Gastroesophageal sphincter (tissue), 4 donors: ENCODE results near the gene RTN4RL1. TPM values are rescaled to one million over a fixed set of nuclear protein-coding genes. Genes with fewer than 3 reads are reported as not detected.

ENCODE experiments used
- small RNA-seq, 4 donors: library from RNA; depleted of rRNA; stranded (forward); fragments of <200 nt; gene quantifications; one replicate each; pipeline ENCODE3, GENCODE V24; 2016
- total RNA-seq, 4 donors: library from RNA; depleted of rRNA; stranded (reverse); fragments of >200 nt; gene quantifications; one replicate each; pipeline ENCODE4 v1.1.0, GENCODE V29; 2016

The RTN4RL1 gene
- total RNA-seq, 4 donors from 2014 or later: 0.58 to 0.81 (median 0.72) TPM; not detected in 1

Small RNA genes lying within 50 kb of the gene (small RNA-seq; reads per million reads assigned to genes)
- gene AC090617.9 (0 reads per million in 4 donors), gene MIR132 (7.5 to 28.1 (median 12.9) reads per million in 4 donors), gene MIR212 (3.5 to 8.3 (median 3.9) reads per million in 4 donors), gene OVCA2 (0 reads per million in 4 donors)

Other genes with a start within 250 kb of the RTN4RL1 start
- 10 to 100 TPM in 2 of 4 donors, 1 to 10 TPM in 2; 8.1 to 14.0 (median 11.0) TPM for gene SMYD4, start 195.4 kb downstream of the RTN4RL1 start, total RNA-seq
- 10 to 100 TPM; 22.0 to 33.0 (median 25.2) TPM for gene RPA1, start 195.3 kb downstream of the RTN4RL1 start, total RNA-seq
- 10 to 100 TPM; 29.9 to 35.6 (median 34.0) TPM for gene DPH1, start 4.8 kb upstream of the RTN4RL1 start, total RNA-seq
- 10 to 100 TPM; 19.6 to 40.3 (median 36.5) TPM for gene OVCA2, start 16.7 kb upstream of the RTN4RL1 start, total RNA-seq
- 10 to 100 TPM; 32.8 to 56.2 (median 41.6) TPM for gene HIC1, start 29.8 kb upstream of the RTN4RL1 start, total RNA-seq